Measurements from ENCODE around the gene PRKCH.

PRKCH gene

DNA sequence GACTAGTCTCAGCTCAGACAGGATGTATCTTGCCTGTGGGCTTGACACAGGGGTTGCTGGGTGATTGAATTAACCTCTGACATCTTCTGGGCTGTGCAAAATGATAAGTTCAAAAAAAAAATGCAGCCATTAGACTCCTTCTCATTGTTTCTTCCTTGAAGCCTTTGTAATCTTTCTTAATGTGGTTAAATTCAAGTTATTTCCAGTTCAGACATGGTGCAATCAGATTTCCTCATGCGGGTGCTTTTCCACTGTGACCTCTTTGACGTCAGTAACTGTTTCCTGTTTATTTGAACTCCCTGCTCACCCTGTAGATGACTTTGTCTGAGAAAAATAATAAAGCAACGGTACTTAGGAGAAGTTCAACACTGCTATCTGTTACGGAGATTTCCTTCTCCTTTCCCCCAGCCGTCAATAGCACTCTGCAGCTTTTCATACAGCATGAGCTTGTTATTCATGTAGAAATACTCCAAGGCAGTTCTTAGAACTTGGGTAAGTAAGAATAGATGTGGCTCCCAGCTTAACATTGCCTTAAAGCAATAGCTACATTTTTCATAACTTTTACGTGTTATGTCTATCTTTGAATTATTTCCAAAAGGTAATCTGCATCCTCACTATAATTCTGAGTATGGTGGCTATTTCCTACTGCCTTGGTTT, 155.5 kb downstream of the PRKCH start:
- peak; percentile 41 for DNase-seq

- no peak for DNase-seq
Observed at GRCh38 chr14:61477712-61478462, 156.5 kb downstream of the PRKCH start.

GRCh38 chr14:61478971-61479473, 157.6 kb downstream of the PRKCH start:
- no peak for DNase-seq

DNA sequence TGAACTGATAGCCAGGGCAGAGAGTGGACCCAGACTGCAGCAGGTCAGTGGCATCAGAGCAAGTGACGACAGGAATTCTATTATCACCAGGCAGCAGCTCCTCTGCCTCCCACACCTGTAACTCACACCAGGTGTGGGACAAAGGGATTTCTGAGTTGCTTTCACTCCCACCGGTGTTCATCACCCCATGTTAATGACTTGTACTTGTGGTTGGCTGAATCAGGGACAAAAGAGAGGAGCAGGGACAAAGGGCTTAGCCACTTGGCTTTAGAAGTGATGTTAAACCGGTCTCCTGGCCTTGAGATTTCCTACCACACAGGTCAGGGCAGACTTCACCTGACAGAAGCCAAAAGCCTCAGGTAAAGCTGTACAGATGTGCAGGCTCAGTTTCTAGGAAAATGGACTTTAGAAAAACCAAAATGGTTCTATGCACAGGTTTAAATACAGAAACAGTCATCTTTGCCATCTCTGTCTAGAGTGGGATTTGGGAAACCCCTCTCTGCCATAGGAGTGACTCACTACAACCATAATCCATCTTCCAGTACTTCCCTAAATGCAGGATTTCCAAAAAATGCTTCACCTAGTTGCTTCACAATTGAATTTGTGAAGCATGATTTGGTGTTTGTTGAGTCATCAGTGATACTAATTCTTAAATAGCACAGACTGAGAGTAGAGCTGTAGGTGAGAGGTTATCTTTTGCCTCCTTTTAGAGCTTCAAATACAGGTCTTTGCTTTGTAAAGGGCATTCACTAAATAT, 158.5 kb downstream of the PRKCH start:
- no peak for DNase-seq

- no peak for DNase-seq
Observed at GRCh38 chr14:61480704-61481285, 159.4 kb downstream of the PRKCH start.

DNA sequence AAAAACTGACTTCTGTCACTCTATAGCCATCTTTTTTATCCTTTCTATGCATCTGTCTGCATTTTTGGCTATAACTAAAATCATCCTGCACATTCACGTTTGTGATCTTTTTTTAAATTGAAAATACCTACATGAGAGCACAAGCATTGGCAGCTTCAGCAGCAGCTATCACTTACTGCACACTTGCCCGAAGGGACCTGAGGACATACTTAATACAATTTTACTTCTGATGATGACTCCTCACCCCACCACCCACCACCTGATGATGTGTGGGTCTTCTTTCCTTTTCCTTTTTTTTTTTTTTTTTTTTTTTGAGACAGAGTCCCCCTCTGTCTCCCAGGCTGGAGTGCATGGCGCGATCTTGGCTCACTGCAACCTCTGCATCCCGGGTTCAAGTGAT, 160.3 kb downstream of the PRKCH start:
- DNase-seq, result no peak

DNA sequence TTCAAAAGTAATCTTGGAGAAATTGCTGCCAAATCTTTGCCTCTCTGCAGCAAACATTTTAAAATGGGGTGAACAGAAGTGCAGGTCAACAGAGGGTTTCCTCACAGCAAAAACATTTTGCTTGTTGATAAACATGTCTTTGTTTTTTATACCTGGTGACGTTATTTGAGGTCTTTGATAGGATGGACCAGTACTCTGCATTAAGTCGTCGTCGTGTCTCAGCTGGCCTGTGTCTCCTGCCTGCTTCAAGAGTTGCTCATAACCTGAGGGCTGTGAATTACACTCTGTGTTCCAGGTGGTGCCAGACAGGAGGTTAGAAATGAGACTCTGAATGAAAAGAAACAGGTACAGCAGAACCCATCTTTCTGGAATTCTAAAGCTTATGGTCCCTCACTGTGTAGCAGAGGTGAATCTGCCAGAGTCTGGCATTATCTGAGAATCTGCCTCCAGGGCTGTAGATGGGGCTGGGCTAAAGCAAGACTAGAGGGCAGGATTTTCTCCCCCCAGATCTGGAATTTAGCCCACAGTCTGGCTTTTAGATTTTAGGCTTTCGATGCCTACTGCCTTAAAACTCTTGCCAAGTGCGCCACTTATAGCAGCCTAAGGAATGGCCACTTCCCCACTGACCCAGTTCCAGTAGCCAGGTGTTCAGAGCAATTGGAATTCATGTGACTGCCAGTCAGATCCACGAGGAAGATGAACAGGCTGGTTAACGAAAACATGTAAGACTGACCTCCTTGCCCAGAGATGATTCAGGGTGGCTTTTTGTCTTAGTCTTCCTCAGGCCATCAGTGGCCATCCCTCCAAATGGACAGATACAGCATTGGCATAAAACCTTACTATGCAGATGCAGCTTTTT, 161.2 kb downstream of the PRKCH start:
- DNase-seq, result no peak

GRCh38 chr14:61483476-61483875, 162.1 kb downstream of the PRKCH start:
- DNase-seq, result no peak

GRCh38 chr14:61484031-61484430, 162.7 kb downstream of the PRKCH start:
- no peak for DNase-seq

- DNase-seq, result no peak
Observed at GRCh38 chr14:61484826-61485584, 163.6 kb downstream of the PRKCH start.

- no peak for DNase-seq
Observed at GRCh38 chr14:61485661-61486060, 164.3 kb downstream of the PRKCH start.

GRCh38 chr14:61486930-61487495, 165.6 kb downstream of the PRKCH start:
- no peak for DNase-seq

DNA sequence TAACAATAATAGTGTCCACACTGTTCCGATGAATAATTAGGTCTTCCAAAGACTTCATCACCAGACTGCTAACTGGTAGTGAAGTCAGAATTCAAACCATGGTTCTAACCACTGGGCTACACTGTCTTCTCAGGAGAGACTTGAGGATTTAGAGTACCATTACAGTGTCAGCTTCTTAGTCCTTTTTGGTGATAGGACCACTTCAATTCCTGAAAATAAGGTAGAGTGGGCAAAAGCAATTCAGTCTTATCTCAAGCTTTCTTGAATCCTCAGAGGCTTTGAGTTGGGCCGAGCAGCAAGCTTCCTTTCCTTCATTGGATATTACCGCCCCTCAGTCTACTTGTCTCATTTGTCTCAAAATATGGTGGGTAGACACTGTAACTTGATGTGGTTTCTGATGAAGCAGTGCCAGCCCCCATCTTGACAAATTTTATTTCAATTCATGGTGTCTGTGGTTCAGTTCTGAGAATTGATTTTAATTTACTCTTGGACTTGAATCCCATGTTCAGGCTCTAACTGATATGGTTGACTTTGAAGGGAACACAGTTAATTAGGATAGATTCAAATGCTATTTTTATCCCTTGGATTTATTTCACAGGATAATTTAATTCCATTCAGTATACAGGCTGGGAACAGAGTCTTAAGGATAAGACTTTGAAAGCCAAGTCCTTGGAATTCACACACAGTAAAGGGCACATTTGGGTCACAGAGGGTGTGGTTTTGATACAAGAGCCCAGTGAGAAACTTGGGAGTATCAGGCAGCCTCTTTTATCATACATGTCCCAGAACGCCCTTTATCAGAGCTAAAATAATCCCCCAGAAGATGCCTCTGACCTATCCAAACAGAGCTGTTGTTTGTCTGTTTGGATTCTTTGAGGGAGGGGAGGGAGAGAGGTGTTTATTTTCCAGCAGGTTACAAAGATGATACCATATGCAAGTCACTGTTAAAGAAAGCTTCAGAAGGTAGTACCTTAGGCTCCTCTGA, 167.3 kb downstream of the PRKCH start:
- no peak for DNase-seq

DNA sequence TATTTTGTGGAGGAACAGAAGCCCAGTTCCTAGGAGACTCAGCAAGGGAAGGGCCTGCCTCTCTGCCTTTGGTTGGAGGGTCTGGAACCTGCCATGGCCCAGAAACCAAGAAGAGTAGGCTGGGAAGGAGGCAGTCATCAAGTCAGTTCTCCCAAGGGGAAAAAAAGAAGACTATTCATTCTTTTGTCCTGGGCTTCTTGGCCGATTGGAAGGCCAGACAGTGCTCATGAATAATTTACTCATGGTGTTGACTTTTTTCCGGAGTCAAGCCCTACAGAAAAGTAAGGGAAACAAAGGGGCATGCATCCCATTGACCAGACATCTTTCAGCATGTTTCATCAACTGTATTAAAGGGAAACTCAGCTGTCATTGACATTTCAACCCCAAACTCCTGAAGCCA, 168.1 kb downstream of the PRKCH start:
- DNase-seq, result no peak

DNA sequence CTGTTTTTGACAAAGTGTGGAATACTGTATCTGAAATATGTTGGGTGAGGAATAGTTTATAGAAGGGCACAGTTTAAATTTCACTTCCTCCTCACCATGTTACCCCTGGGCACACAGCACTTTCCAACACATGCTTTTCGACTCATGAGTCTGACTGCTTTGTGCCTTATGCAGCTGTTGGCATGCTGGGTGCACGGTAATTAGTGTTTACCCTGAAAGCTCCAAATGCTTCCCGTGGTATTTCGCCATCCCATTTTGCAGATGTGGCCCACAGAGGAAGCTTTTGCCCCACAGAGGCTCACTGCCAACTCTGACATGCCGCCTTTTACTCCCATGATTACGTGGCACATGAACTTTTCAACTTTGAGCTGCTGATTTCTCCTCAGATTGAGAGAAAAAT, 168.6 kb downstream of the PRKCH start:
- DNase-seq, result no peak

- DNase-seq, result no peak
Observed at GRCh38 chr14:61491224-61491623, 169.8 kb downstream of the PRKCH start.

DNA sequence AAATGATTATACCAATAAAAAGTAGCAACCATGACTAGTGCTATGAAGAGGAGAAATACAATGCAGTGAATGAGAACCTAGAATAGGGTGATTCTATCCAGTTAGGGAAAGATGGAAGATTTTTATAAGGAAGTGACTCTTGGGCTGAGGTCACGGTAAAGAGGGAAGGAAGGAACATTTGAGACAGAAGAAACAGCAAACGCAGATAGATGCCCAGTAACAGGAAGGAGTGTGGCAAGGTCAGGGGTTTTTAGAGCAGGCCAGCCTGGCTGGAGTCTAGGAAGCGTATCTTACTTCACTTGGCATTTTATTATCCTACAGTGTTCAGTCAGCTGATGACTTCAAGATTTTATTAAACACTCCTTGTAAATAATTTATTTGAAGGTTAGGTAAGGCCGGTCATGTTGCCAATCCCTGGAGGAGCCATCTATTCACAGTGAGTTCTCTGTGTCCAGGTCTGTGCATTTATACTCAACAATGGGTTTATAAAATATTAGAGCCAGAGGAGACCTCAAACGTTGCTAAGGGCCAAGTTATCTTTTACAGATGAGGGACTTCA, 170.6 kb downstream of the PRKCH start:
- no peak for DNase-seq

GRCh38 chr14:61492474-61492873, 171.1 kb downstream of the PRKCH start:
- DNase-seq, result no peak

GRCh38 chr14:61493239-61493638, 171.9 kb downstream of the PRKCH start:
- no peak for DNase-seq

DNA sequence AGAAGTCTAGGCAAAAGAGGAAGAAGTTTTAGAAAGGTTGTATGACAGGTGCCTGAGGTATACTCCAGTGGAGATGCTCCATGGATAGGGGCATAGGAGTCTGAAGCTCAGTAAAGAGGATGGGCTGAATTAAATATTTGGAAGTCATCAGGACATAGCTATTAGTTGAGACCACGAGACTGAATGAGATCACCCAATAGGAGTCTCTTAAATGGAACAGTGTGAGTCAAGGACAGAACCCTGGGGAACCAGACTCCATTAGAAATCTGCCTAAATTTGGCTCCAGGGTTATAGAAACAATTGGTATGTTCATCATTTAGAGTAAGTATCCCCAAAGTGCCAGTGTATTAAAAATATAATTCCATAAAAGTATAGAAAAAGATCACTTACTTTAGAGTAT, 172.6 kb downstream of the PRKCH start:
- no peak for DNase-seq
